ENCODE measurements around the gene MED12L.
A peak's percentile ranks its signal among the peaks of the same experiment; 100 is the strongest.
"Not testable (repeated sequence)": the region's sequence is repeated elsewhere in the genome, so short reads cannot be mapped to it uniquely, and the experiment has no call there.

MED12L gene

GRCh38 chr3:151216641-151217607, 131.5 kb downstream of the MED12L start:
- no peak for DNase-seq

- DNase-seq = no peak
Observed at GRCh38 chr3:151218136-151218535, 132.7 kb downstream of the MED12L start.

DNA sequence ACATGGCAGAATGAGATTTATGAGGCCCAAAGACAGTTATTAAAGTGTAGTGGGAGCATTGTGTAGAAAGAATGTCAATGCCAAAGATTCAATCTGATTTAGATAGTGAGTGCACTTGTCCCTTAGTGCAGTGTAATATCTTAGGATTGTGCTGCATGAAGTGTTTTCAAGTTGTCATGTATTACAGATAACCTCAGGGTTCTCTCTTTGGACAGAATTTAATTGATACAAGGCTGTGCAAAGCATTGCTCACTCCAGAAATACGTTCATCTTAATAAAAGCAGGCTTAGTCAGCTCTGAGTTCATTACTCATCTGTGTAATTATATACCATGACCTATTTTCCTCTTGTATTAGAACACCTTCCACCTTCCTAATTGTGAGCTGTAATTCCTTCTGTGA, 133.6 kb downstream of the MED12L start:
- no peak for DNase-seq

DNA sequence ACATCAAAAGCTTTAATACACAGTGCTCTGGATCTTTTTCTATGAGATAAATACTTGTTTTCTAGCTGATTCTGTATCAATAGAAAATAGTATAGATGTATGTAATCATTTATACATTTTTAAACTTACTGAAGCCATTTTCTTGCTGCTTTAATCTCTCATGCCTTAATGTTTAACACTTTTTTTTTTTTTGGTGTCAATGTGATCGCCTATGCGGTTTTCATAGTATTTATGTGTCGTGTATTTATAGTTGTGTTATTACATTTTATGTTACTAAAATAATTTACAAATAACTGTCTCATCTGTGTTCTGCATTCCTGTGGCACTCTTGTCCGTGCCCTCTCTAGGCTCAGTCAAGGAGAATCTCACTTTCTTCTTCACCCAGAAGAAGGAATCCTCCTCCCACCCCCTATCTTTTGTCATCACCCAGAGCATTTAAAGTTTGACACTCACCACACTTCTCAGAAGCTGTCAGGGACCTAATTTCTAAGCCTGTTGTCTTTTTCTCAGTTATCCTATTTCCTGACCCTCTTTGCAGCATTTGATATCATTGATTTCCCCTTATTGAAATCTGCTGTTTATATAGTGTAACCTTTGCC, 138.9 kb downstream of the MED12L start:
- DNase-seq = no peak

DNA sequence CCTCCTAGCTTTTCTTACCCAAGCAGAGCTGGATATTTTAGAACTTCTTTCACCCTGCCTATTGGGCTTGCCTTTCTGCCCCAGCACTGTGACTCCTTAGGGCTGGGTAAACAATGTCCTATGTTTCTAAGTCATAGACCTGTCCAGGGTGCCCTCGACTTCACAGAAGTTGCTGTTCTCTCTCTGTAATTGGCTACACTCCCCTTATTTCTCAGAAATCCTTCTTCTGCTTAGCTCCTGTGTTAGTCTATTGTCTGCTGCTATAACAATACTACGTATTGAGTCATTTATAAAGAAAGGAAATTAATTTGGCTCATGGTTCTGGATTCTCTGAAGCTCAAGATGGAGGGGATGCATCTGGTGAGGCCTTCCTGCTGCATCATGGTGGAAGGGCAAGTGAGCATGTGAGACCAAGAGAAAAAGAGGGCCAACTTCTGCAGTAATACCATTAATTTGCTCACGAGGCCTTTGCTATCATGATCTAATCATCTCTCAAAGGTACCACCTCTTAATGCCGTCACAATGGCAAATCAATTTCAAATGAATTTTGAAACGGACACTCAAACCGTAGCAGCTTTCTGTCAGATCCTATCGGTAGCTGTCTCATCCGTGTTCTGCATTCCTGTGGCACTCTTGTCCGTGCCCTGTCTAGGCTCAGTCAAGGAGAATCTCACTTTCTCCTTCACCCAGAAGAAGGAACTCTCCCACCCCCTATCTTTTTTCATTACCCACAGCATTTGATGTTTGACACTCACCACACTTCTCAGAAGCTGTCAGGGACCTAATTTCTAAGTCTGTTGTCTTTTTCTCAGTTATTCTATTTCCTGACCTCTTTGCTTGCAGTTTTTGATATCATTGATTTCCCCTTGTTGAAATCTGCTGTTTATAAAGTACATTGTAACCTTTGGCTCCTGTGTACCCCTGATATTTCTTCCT, 139.8 kb downstream of the MED12L start:
- DNase-seq = no peak

DNA sequence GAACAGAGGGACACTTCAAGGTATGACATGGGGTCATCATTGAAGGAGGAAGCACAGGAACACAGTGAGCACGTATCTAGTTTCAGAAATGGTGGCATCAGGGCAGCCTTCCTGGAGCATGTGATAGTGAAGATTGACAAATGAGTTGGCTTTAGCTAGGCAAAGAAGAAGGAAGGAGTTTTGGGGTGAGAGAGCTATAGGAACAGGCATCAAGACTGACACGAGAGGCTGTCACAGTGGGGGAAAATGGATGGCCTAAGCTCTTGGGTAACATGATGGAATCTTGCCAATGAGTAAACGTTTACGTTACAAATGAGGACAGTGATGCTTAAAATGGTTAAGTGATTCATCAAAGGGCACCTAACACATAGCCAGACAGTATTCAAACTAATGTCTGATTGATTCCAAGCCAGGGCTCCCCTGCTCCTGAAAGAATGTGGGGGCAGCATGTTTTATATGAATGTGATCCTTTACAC, 140.7 kb downstream of the MED12L start:
- DNase-seq = no peak

- no peak for DNase-seq
Observed at GRCh38 chr3:151226825-151227224, 141.4 kb downstream of the MED12L start.

- no peak for DNase-seq
Observed at GRCh38 chr3:151227266-151227806, 141.9 kb downstream of the MED12L start.

- peak; percentile 73 for DNase-seq
Observed at GRCh38 chr3:151227807-151228665, 142.6 kb downstream of the MED12L start.

DNA sequence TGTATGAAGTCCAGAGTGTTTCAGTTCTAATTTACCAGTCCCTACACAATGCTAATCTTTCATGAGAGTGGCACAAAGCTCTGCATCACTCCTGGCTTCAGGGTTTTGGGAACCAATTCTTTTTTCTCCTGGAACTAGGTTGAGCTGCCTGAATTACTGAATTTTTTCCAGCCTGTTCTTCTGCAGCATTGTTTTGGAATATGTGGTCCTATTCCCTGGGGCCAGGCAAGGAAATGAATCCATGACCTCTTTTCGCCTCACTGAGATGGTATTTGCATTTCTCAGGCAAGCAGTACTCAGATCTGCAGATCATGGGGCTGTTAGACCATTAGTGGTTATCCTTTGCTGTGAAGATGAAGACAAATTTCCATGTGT, 143.2 kb downstream of the MED12L start:
- DNase-seq = no peak

DNA sequence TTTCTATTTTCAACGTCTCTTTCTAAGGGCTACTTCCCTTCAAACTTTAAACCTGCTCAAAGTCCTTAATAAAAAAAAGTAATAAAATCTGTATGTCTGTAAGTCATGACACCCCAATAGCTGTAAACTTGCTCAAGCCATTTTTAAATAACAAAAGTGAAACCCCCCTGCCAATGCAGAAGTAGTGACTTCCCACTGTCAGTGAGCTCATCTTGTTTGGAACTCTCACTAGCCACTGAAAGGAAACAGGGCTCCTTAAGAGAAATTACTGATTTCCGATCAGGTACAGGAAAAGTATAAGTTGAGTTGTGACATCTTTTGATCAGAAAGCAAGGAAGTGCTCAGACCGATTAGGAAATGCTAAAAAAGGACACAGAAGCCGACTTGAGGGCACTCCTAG, 145.2 kb downstream of the MED12L start:
- no peak for DNase-seq

GRCh38 chr3:151232403-151232802, 146.9 kb downstream of the MED12L start:
- not testable (repeated sequence) for DNase-seq

DNA sequence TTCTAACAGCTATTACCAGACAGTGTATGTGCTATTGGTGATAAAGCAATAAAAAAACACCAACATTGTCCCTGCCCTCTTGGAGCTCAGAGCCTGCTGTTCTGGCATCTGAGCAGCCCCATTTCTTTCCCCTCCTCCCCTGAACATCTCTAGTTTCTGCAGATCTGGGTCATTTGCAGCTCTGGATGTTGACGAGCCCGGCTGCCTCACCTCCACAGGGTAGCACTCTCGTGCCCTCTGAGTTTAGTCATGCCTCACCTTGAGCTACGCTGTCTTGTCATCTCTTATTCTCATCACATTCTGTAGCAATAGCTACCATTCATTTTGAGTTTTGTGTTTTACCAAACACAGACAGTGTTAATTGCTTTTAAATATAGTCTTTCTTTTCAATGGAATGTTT, 147.5 kb downstream of the MED12L start:
- no peak for DNase-seq

DNA sequence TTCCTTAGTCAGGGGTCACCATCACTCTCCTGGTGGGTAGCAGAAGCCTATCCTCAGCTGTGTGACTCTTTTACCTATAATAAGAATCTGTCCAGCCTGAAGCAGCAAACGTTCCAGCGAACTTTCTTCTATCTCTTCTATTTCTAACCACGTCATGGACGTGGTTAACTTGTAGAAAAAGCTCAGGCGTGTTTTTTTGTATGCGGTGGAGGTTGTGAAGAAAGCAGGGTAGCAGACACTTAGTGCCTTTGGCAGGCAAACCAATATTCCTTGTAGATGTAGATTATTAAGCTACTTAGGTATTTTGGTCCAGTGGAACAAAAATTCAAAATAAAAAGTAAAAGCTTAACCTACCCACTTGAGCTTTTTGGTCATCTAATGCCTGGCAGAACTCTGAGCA, 149.4 kb downstream of the MED12L start:
- no peak for DNase-seq

DNA sequence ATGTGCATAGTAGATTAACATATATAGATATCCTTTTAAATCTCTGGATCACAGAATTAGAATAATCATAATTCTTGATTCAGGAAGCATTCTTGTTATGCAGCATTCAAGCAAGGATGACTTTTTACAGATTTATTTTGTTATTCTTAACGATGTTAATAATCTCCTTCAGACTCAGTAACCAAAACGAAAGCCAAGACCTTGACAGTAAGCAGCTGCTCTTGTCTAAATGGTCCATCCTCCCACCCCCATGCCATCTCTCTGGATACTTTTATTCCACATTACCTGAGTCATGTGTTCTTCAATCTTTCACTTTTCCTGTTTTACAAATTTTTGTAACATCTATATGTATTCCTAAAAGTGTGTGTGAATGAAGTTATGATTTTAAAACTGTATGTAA, 150.9 kb downstream of the MED12L start:
- no peak for DNase-seq

GRCh38 chr3:151236736-151237135, 151.3 kb downstream of the MED12L start:
- no peak for DNase-seq

- not testable (repeated sequence) for DNase-seq
Observed at GRCh38 chr3:151242006-151242405, 156.5 kb downstream of the MED12L start.

DNA sequence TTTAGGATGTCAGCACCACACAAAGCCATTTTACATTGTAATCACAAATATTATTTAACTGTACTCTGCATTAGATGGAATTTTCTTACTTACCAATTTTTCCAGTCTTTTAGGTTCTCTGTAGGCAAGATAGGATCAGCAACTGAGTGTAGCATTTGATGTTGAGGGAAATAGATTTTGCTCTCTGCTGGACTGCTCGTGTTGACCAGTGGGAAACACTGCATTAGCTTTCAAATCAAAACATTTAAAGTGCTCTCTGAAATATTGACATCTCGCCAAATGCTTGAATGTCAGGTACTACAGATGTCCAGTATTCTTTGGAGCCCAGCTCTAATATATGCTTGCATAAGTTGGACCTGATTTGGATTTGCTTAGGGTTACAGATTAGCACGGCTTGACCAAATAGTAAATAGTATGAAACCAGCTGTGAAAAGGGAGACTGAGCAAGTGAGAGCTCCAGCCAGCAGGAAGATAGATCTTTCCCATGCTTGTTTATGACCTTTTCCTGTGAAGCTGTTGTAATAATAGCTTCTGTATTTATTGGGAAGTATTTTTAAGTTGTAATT, 163.4 kb downstream of the MED12L start:
- no peak for DNase-seq

DNA sequence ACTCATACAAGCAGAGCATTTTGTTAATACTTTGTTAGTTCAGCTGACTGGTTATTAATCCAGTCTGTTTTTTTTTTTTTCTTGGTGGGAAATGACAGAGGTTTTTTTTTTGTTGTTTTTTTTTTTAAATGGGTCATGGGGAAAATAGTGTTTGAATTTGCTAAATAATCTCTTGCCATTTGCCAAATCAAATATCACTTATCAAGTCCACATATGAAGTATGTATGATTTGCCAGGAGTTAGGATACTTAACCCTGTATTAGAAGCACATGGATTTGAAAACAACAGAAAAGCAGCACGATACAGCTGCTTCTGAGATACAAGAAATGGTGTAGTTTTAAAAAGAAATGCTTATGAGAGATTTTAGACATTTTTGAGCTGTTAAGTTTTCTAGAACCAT, 171.3 kb downstream of the MED12L start:
- DNase-seq = no peak

GRCh38 chr3:151259664-151260063, 174.2 kb downstream of the MED12L start:
- DNase-seq = no peak

DNA sequence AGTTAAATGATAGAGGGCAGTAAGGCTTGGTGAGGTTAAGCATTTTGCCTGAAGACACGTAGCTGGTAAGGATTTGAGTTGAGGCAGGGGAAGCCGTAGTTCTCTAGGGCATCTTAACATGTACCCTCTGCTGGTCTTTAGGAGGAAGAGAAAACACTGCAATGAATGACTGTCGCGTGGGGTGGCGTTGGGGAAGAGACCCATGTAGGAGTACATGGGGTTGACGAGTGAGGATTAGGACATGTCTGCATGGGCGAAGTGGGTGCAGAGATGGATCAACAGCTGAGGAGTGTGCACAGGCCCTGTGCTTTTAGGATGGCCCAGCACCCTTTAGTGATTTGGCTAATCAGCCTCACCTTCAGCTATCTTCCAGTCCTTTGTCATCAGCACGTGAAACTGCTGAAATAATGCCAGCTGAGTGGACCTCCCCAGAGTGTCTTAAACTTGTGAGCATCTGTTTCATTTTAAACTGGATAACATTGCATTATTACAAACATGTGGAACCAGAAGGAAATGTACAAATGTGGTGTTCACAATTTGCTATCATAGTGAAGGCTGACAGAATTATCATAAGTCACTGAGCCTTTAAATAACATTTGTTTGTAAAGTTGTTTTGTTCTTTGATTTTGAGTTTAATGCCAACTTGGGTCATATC, 177.5 kb downstream of the MED12L start:
- no peak for DNase-seq
